DND-41 (cell line): ENCODE measurements around the gene DLL3.

Experiments
- EZH2 ChIP-seq: IDR thresholded peaks from 3 replicates; pipeline ENCODE4 v1.6.1; 2012; ENCODE audit warnings: borderline replicate concordance, low read depth, mild to moderate bottlenecking, moderate library complexity, low read length, inconsistent platforms; ENCODE audit not compliant: severe bottlenecking
- TF ChIP-seq, protein P1 (sequence below): IDR thresholded peaks from 2 replicates; pipeline ENCODE4 v1.5.1; 2012; ENCODE audit warnings: borderline replicate concordance, low read length, moderate library complexity, mild to moderate bottlenecking; ENCODE audit not compliant: poor library complexity, severe bottlenecking; ENCODE audit errors: extremely low read depth

DNA sequence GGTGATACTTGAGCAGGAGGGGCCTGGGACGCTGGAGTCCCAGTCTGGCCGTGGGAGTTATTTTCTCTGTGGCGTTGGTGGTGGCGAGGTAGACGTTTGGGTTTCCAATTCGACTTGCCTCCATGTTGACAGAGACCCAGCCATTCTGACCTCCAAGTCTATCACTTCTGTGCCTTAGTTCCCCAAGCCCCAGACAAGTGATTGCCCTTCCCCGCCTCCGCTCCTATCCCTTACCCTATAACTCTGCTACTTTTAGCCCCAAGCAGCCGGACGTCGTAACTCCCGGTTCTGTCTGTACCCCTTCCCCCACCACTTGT lies 17.6 kb upstream of the DLL3 start:
- TF ChIP-seq, protein P1, sequence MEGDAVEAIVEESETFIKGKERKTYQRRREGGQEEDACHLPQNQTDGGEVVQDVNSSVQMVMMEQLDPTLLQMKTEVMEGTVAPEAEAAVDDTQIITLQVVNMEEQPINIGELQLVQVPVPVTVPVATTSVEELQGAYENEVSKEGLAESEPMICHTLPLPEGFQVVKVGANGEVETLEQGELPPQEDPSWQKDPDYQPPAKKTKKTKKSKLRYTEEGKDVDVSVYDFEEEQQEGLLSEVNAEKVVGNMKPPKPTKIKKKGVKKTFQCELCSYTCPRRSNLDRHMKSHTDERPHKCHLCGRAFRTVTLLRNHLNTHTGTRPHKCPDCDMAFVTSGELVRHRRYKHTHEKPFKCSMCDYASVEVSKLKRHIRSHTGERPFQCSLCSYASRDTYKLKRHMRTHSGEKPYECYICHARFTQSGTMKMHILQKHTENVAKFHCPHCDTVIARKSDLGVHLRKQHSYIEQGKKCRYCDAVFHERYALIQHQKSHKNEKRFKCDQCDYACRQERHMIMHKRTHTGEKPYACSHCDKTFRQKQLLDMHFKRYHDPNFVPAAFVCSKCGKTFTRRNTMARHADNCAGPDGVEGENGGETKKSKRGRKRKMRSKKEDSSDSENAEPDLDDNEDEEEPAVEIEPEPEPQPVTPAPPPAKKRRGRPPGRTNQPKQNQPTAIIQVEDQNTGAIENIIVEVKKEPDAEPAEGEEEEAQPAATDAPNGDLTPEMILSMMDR, result no peak
- TF ChIP-seq EZH2, result no peak
